Measurements from ENCODE around the gene IPO11. TPM values are rescaled to one million over a fixed set of nuclear protein-coding genes. Genes with fewer than 3 reads are reported as not detected.

Gene IPO11
- total and polyA plus RNA-seq, 2 experiments from 2014 or later = 18.7 to 64.7 TPM

GRCh38 chr5:62633243-62633642 is 220.7 kb downstream of the IPO11 start (continued):
- TF ChIP-seq EZH2phosphoT487 (IDR thresholded peaks at IDR 0.05; ENCODE audit: unreplicated experiment) = no peak
- TF ChIP-seq ETS1 (IDR thresholded peaks at IDR 0.05) = no peak
- no peak for TF ChIP-seq JUNB (IDR thresholded peaks at IDR 0.05; ENCODE audit: unreplicated experiment)
- no peak for TF ChIP-seq CTCF (conservative IDR thresholded peaks at IDR 0.05; ENCODE audit: low read depth in 2 of 2)
- TF ChIP-seq REST (IDR thresholded peaks at IDR 0.05; ENCODE audit: unreplicated experiment) = no peak
- no peak for TF ChIP-seq STAT1 (IDR thresholded peaks at IDR 0.05; ENCODE audit: unreplicated experiment)
- no peak for TF ChIP-seq EZH2 (IDR thresholded peaks at IDR 0.05; ENCODE audit: low read depth, unreplicated experiment)
- TF ChIP-seq POLR2AphosphoS5 (IDR thresholded peaks at IDR 0.05; ENCODE audit: low read depth) = no peak
- no peak for TF ChIP-seq NANOG (IDR thresholded peaks at IDR 0.05; ENCODE audit: borderline replicate concordance)

- peaks cover 2% of the 10 kb centered on the region for H3K27me3 Mint-ChIP-seq (ENCODE audit: insufficient read depth, low read depth, poor library complexity)
- peaks cover 4% of the 10 kb centered on the region; the same call in 1 of the 2 replicates for H3K9me2 ChIP-seq (ENCODE audit: insufficient read depth)
- peaks cover 6% of the 10 kb centered on the region; the same call in 2 of the 3 replicates for H3K36me3 Mint-ChIP-seq (ENCODE audit: low read depth)
- no peak for DNase-seq (ENCODE audit: low spot score)
- H3K27me3 ChIP-seq (ENCODE audit: insufficient read depth) = no peaks in the 10 kb centered on the region
- H3K4me1 ChIP-seq (ENCODE audit: insufficient read depth) = peaks cover 26% of the 10 kb centered on the region; the same call in 1 of the 2 replicates
- no peaks in the 10 kb centered on the region for H4K20me1 ChIP-seq (replicated peaks; ENCODE audit: insufficient read depth)
- no peak overlapping the region for H3K4me3 ChIP-seq
- TF ChIP-seq ZNF331 (CRISPR knock-in tag; IDR thresholded peaks at IDR 0.05; ENCODE audit: low read depth) = no peak
- TF ChIP-seq ZNF114 (CRISPR knock-in tag; IDR thresholded peaks at IDR 0.05) = no peak
- no peak for TF ChIP-seq NANOG (IDR thresholded peaks at IDR 0.05; ENCODE audit: borderline replicate concordance)
- no peaks in the 10 kb centered on the region for H3F3A ChIP-seq (replicated peaks; ENCODE audit: low read depth)
- no peak overlapping the region for H2AFZ ChIP-seq
- H3K4me1 Mint-ChIP-seq = peaks cover 22% of the 10 kb centered on the region
- H3K4me2 ChIP-seq = peak overlapping the region; percentile 57; the same call in 1 of the 2 replicates
- no peak overlapping the region for H3K27ac ChIP-seq (ENCODE audit: low read depth)
- no peaks in the 10 kb centered on the region for H3K79me2 ChIP-seq (replicated peaks; ENCODE audit: insufficient read depth)
- H3K36me3 ChIP-seq (ENCODE audit: insufficient read depth) = no peaks in the 10 kb centered on the region
- no peak overlapping the region for H3K27ac Mint-ChIP-seq
- H3K4me3 Mint-ChIP-seq = no peak overlapping the region
- no peak for ATAC-seq
- H3K9me3 Mint-ChIP-seq = no peaks in the 10 kb centered on the region; the same call in 2 of the 3 replicates
These were observed 227.9 kb downstream of the IPO11 start for GRCh38 chr5:62640446-62640845.

Data from GM23338 (cell line).